PC-9 (cell line): ENCODE measurements around the gene GPR50.

Experiments used
- CTCF ChIP-seq: fragments of 200-600 bp; sonication (generic); conservative IDR thresholded peaks from 2 replicates; pipeline ENCODE4 v1.6.1; 2017; ENCODE audit warnings: mixed run types, antibody characterized with exemption, mild to moderate bottlenecking, moderate library complexity
- EZH2 ChIP-seq: fragments of 200-600 bp; sonication (generic); IDR thresholded peaks from 2 replicates; pipeline ENCODE4 v1.8.0; 2017; ENCODE audit warnings: antibody characterized with exemption, low read depth

- peak; percentile 57; the same call in 1 of the 2 replicates for TF ChIP-seq CTCF
- TF ChIP-seq EZH2: no peak
Observed at GRCh38 chrX:151153086-151153485, 23.3 kb upstream of the GPR50 start.
